Vagina (tissue), 2 donors: ENCODE results near the gene AIF1.

Experiments
- POLR2A ChIP-seq, 2 donors: fragments of 450-650 bp; IDR thresholded peaks; one replicate each; pipeline ENCODE4 v1.6.1; 2017; ENCODE audit warnings: antibody characterized with exemption in 2 of 2, mild to moderate bottlenecking in 2 of 2, moderate library complexity in 2 of 2
- POLR2AphosphoS5 ChIP-seq, 2 donors: sonication (generic); formaldehyde crosslinking; IDR thresholded peaks; one replicate each; pipeline ENCODE4 v1.9.0; 2017; ENCODE audit warnings: antibody characterized with exemption in 2 of 2, mild to moderate bottlenecking in 2 of 2, low read depth in 1 of 2; ENCODE audit not compliant: insufficient read depth in 1 of 2
- TF ChIP-seq, protein P1 (sequence below), 3 experiments: fragments of 450-650 bp in 2 of 3; fragments of 200-600 bp in 1 of 3; sonication (generic) in 1 of 3; IDR thresholded peaks; one replicate each; pipeline ENCODE4 v1.5.1; 2017 to 2019; ENCODE audit warnings: antibody characterized with exemption in 3 of 3, mild to moderate bottlenecking in 2 of 3, moderate library complexity in 2 of 3

DNA sequence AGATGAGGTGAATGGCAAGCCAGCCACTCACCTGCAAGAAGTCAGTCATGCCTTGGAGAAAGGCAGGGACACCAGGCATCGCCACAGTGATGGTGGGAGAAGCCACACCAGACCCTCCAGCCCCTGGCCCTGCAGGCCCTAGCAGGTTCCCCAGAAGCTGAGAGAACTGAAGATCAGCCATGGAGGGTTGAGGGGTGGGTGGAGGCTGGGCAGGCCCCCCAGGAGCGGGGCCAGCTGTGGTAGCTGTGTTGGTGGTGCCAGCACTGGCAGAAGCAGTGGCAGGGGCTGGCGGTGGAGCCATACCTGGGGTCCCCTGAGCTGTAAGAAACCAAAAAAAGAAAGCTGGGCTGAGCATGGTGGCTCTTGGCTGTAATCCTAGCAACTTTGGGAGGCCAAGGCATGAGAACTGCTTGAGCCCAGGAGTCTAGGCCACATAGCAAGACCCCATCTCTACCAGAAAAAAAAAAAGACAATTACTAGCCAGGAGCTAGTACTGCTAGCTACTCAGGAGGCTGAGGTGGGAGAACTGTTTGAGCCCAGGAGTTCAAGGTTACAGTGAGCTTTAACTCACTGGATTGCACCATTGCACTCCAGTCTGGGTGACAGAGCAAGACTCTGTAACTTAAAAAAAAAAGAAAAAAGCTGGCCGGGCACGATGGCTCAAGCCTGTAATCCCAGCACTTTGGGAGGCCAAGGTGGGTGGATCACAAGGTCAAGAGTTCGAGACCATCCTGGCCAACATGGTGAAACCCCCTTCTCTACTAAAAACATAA is 27.9 kb downstream of the AIF1 start:
- no peak for TF ChIP-seq POLR2AphosphoS5 (IDR thresholded peaks at IDR 0.05; ENCODE audit: insufficient read depth in 1 of 2, low read depth in 1 of 2)
- TF ChIP-seq, protein P1, sequence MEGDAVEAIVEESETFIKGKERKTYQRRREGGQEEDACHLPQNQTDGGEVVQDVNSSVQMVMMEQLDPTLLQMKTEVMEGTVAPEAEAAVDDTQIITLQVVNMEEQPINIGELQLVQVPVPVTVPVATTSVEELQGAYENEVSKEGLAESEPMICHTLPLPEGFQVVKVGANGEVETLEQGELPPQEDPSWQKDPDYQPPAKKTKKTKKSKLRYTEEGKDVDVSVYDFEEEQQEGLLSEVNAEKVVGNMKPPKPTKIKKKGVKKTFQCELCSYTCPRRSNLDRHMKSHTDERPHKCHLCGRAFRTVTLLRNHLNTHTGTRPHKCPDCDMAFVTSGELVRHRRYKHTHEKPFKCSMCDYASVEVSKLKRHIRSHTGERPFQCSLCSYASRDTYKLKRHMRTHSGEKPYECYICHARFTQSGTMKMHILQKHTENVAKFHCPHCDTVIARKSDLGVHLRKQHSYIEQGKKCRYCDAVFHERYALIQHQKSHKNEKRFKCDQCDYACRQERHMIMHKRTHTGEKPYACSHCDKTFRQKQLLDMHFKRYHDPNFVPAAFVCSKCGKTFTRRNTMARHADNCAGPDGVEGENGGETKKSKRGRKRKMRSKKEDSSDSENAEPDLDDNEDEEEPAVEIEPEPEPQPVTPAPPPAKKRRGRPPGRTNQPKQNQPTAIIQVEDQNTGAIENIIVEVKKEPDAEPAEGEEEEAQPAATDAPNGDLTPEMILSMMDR (IDR thresholded peaks at IDR 0.05) = no peak
- no peak for TF ChIP-seq POLR2A (IDR thresholded peaks at IDR 0.05)
